Skeletal muscle tissue (tissue), 4 donors: ENCODE measurements around the gene HARS2. TPM values are rescaled to one million over a fixed set of nuclear protein-coding genes. Genes with fewer than 3 reads are reported as not detected.
"Not testable (repeated sequence)": the region's sequence is repeated elsewhere in the genome, so short reads cannot be mapped to it uniquely, and the experiment has no call there.

Experiments
- H3K27ac ChIP-seq: one replicate; pipeline ENCODE4 v1.7.0; 2013; ENCODE audit warnings: mild to moderate bottlenecking, low read depth, low read length, inconsistent platforms
- H3K27me3 ChIP-seq, 3 donors: one replicate each; pipeline ENCODE4 v1.7.0; 2013; ENCODE audit warnings: low read length in 3 of 3; ENCODE audit not compliant: control insufficient read depth in 3 of 3, insufficient read depth in 3 of 3
- H3K36me3 ChIP-seq, 3 donors: one replicate each; pipeline ENCODE4 v1.7.0; 2013; ENCODE audit warnings: low read length in 3 of 3; ENCODE audit not compliant: control insufficient read depth in 3 of 3, insufficient read depth in 3 of 3
- H3K4me1 ChIP-seq, 3 donors: one replicate each; pipeline ENCODE4 v1.7.0; 2013; ENCODE audit warnings: low read length in 3 of 3, mild to moderate bottlenecking in 3 of 3; ENCODE audit not compliant: control insufficient read depth in 3 of 3, insufficient read depth in 3 of 3
- H3K4me3 ChIP-seq, 3 donors: one replicate each; pipeline ENCODE4 v1.7.0; 2013; ENCODE audit warnings: low read length in 3 of 3
- H3K9ac ChIP-seq, 3 donors: one replicate each; pipeline ENCODE4 v1.7.0; 2013; ENCODE audit warnings: low read length in 3 of 3, mild to moderate bottlenecking in 3 of 3, moderate library complexity in 2 of 3, low read depth in 1 of 3
- H3K9me3 ChIP-seq, 3 donors: one replicate each; pipeline ENCODE4 v1.7.0; 2013; ENCODE audit warnings: low read length in 3 of 3; ENCODE audit not compliant: control insufficient read depth in 3 of 3
- total RNA-seq: library from RNA; depleted of rRNA; stranded (reverse); fragments of >200 nt; gene quantifications from one replicate; pipeline ENCODE4 v1.2.3, GENCODE V29; 2014
- donor health status: Osteomylitis.

The HARS2 gene
- total RNA-seq, 1 donor from 2014 or later, result 15.7 TPM

DNA sequence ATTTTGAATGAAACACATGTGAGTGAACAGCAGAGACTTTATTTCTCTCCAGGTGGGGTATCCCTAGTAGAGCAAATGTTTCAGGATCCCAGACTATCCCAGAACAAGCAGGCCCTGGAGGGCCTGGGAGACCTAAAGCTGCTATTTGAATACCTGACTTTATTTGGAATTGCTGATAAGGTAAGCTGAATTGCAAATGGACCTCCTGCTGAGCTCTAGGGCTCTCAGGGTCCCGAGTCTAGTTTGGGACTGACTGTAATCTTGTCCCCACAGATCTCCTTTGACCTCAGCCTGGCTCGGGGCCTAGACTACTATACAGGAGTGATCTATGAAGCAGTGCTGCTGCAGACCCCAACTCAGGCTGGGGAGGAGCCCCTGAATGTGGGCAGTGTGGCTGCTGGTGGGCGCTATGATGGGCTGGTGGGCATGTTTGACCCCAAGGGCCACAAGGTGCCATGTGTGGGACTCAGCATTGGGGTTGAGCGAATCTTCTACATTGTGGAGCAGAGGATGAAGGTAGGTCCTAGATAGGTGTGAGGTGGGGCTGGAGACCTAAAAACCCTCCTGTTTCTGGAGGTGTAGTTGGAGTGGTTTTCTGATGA is 5.7 kb downstream of the HARS2 start:
- no peaks in the 10 kb centered on the region for H3K27me3 ChIP-seq
- H3K4me1 ChIP-seq, result peaks cover 17 to 32% (median 27%) of the 10 kb centered on the region in 3 donors
- H3K27ac ChIP-seq, result no peak overlapping the region
- peaks cover 58 to 69% (median 65%) of the 10 kb centered on the region in 3 donors for H3K36me3 ChIP-seq
- H3K9me3 ChIP-seq, result no peaks in the 10 kb centered on the region
- no peak overlapping the region for H3K9ac ChIP-seq
- H3K4me3 ChIP-seq, result no peak overlapping the region

DNA sequence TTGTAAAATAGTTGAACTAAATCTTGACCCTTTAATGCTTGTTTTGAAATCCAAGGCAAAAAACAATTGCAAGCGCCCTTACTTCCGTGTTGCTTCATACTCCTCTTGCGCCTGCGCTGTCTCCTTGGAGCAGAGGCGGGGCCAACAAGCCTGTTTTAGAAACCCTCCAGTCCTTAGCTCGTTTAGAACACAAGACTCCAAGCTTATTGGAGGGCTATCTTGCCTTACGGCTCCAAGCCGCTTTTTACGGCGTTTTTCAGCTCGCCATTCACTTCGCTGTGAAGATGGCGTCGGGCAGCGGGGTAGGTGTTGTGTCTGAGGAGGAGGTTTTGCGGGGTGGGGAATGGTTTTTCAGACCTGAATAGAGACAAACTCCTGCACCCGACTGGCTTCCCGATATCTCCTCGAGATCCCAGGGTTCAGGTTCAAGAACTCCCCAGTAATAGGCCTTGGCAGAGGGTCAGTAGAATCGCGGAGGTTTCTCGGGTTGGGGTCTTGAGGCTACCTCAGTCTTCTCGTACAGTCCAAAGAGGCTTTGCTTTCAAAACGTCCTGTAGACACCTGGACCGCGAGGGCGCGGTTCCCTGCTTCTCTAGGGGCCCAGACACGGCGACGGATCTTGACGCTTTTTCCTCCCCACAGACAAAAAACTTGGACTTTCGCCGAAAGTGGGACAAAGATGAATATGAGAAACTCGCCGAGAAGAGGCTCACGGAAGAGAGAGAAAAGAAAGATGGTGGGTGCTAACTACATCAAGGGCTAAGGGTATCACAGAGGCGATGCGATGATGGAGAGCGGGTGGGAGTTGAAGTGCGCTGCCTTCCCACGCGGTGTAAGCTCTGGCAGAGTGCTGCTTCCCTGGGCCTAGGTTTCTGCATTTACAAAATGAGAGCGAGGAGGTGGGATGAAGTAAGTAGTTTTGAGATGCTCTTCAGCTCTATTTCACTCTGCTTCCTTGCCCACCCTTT is 9.2 kb downstream of the HARS2 start, which contains the start of gene ZMAT2:
ZMAT2 (plus strand) TSS at position 271 of the 968 bp plus-strand sequence; CDS start at position 285, 14 bp downstream.
- no peaks in the 10 kb centered on the region for H3K27me3 ChIP-seq
- peak within 1 kb of the TSS; percentile 91 to 94 (median 93) for H3K4me3 ChIP-seq
- H3K36me3 ChIP-seq, result peaks cover 60 to 81% (median 80%) of the 10 kb centered on the region in 3 donors
- H3K9ac ChIP-seq, result peak within 1 kb of the TSS; percentile 90 to 97 (median 92)
- peak within 1 kb of the TSS; percentile 77 for H3K27ac ChIP-seq
- peaks cover 10 to 19% (median 15%) of the 10 kb centered on the region in 3 donors for H3K4me1 ChIP-seq
- H3K9me3 ChIP-seq, result no peaks in the 10 kb centered on the region

DNA sequence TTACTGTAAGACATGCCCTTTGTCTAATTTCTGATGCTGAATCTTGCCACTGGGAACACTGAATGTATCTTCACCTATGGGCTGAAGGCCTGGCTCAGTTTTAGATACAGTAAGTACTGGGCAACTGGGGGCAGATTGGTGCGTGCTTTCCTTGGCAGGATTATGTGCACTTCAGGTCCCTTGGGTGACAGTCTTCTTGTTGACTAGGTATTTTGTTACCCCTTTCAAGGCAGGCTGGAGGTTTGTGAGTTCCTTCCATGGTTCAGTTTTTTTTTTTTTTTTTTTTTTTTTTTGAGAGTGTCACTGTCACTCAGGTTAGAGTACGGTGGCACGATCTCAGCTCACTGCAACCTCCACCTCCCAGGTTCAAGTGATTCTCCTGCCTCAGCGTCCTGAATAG is 16.6 kb downstream of the HARS2 start:
- Histone ChIP-seq H3K27me3 (no peaks in the 10 kb centered on the region), H3K27ac (no peak overlapping the region), H3K4me1 (peaks cover 2 to 4% (median 3%) of the 10 kb centered on the region in 3 donors), H3K9ac (no peak overlapping the region), H3K9me3 (no peaks in the 10 kb centered on the region), H3K36me3 (peaks cover 21 to 35% (median 30%) of the 10 kb centered on the region in 3 donors), H3K4me3 (no peak overlapping the region)

DNA sequence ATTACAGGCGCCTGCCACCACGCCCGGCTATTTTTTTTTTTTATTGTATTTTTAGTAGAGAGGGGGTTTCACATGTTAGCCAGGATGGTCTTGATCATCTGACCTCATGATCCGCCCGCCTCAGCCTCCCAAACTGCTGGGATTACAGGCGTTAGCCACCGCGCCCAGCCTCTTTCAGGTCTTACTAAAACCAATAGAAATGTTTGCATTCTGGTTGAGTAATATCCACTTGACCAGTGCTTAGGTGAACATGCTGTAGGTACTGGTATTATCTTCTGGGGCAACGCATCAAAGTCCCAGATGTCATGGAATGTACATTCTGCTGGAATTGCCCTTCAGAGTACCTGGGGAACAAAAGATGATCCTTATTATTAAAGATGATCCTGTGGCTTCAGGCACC is 17.5 kb downstream of the HARS2 start:
- H3K4me3 ChIP-seq, H3K4me1 ChIP-seq, H3K27ac ChIP-seq, H3K27me3 ChIP-seq, H3K9ac ChIP-seq, H3K9me3 ChIP-seq: not testable (repeated sequence)
- peaks cover 18 to 28% (median 23%) of the 10 kb centered on the region in 3 donors for H3K36me3 ChIP-seq

DNA sequence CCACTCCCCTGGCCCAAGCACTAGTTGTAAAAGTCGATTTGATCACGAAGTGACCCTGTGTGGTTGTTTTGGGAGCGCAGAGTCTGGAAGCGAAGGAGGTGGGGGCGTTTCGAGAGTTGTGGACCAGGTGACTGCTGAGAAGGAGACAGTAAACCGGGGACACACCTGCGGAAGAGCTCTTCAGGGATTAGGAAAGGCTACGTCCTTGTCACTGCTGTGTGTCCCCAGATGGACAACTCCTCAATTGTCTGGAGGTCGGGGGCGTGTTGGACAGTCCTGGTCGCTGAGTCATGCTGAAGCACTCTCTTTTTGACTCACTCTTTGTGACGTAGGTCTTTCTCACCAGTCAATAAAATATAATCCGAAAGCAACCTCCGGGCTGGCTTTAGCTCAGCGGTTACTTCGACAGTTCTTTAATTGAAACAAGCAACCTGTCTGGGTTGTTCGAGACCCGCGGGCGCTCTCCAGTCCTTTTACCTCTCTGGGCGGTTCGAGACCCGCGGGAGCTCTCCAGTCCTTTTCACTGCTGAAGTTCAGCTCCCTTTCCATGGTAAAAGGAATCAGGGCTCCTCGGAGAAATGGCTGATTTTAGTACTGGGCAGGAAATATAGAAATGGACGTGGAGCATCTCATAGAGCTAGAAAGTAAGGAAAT is 19.8 kb downstream of the HARS2 start:
- Histone ChIP-seq H3K9me3 (no peaks in the 10 kb centered on the region), H3K9ac (peak overlapping the region; percentile 58 to 74 (median 63))

DNA sequence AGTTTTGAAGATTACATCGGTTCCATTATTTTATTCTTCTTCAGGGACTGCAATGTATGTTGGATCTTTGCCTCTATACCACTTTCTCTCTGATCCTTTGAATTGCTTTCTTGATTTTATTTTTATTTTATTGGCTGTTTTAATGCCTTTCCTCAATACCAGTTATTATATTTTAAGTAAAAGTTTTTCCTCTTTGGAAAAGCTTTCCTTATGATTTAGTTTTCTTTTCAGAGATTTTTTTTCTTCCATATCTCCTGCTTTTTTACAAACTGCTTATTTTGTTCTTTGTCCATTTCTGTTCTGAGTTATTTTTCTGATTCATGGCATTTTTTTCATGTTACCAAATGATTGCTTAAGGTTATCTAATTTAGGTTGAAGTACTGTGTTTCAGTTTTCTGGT is 20.5 kb downstream of the HARS2 start:
- H3K36me3 ChIP-seq, result peaks cover 0 to 2% (median 0%) of the 10 kb centered on the region in 3 donors
- H3K4me3 ChIP-seq, result no peak overlapping the region
- H3K27ac ChIP-seq, result no peak overlapping the region
- no peaks in the 10 kb centered on the region for H3K27me3 ChIP-seq
- no peaks in the 10 kb centered on the region for H3K9me3 ChIP-seq
- H3K4me1 ChIP-seq, result peaks cover 2 to 4% (median 3%) of the 10 kb centered on the region in 3 donors
- H3K9ac ChIP-seq, result no peak overlapping the region

More for the DNA sequence above, 19.8 kb downstream of the HARS2 start:
- Histone ChIP-seq H3K4me1 (peaks cover 2 to 4% (median 3%) of the 10 kb centered on the region in 3 donors), H3K27ac (peak overlapping the region; percentile 95), H3K27me3 (no peaks in the 10 kb centered on the region), H3K36me3 (peaks cover 2 to 7% (median 2%) of the 10 kb centered on the region in 3 donors), H3K4me3 (peak overlapping the region; percentile 73 to 89 (median 84))

DNA sequence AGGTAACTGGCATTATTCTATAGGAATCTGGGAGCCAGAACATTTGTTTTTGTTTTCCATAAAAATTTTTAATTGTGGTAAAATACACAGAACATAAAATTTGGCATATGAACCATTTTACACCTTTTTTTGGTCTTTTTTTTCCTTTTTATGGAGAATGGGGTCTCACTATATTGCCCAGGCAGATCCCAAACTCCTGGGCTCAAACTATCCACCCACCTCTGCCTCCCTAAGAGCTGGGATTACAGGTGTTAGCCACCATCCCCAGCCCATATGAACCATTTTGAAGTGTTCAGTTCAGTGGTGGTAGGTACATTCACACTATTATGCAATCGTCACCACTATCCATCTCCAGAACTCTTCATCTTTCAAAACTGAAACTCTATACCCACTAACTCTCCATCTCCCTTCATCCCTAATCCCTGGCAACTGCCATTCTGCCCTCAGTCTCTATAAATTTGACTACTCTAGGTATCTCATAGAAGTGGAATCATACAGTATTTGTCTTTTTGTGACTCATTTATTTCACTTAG is 22.4 kb downstream of the HARS2 start:
- Histone ChIP-seq H3K4me1 (peaks cover 2 to 4% (median 3%) of the 10 kb centered on the region in 3 donors), H3K9me3 (no peaks in the 10 kb centered on the region), H3K4me3 (no peak overlapping the region), H3K27ac (no peak overlapping the region), H3K36me3 (no peaks in the 10 kb centered on the region), H3K27me3 (no peaks in the 10 kb centered on the region), H3K9ac (no peak overlapping the region)

DNA sequence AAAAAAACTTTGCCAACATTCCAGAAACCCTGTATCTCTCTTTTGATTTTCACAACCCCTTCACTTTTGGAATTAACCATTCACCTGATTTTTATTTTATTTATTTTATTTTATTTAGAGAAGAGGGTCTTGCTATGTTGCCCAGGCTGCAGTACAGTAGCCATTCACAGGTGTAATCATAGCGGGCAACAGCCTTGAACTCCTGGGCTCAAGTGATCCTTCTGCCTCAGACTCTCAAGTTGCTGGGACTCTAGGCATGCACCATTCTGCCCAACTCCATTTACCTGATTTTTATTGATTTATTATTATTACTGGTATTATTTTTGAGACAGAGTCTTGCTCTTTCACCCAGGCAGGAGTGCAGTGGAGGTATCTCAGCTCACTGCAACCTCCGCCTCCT is 25.0 kb downstream of the HARS2 start:
- H3K4me3 ChIP-seq, H3K27ac ChIP-seq, H3K27me3 ChIP-seq, H3K9me3 ChIP-seq, H3K4me1 ChIP-seq, H3K36me3 ChIP-seq, H3K9ac ChIP-seq: not testable (repeated sequence)

DNA sequence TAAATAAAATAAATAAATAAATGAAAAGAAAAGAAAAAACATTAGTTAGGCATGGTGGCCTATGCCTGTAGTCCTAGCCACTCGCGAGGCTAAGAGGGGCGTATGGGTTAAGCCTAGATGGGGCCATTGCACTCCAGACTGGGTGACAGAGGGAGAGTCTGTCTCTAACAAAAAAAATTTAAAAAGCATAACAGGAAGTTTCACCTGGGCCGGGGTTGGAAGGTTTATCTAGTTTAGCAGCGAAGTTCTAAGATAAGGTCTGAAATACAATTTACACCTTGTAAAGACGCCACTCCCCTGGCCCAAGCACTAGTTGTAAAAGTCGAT is 27.0 kb downstream of the HARS2 start:
- Histone ChIP-seq H3K27me3 (no peaks in the 10 kb centered on the region), H3K4me3 (no peak overlapping the region), H3K9me3 (no peaks in the 10 kb centered on the region), H3K4me1 (no peaks in the 10 kb centered on the region), H3K36me3 (no peaks in the 10 kb centered on the region), H3K9ac (no peak overlapping the region), H3K27ac (no peak overlapping the region)
